Liver (tissue), 3 donors: ENCODE results near the gene SCG3.

ENCODE experiments used
- EGR1 ChIP-seq, 2 donors: IDR thresholded peaks; 2 replicates each; pipeline ENCODE4 v1.6.1; 2016 to 2018; ENCODE audit warnings: antibody characterized with exemption in 2 of 2, low read depth in 2 of 2
- FOXA1 ChIP-seq: IDR thresholded peaks from 2 replicates; pipeline ENCODE4 v1.6.1; 2016; ENCODE audit warnings: antibody characterized with exemption
- GABPA ChIP-seq, 2 donors: IDR thresholded peaks in 1 of 2; conservative IDR thresholded peaks in 1 of 2; 2 replicates each; pipeline ENCODE4 v1.6.1; 2016; ENCODE audit warnings: antibody characterized with exemption in 2 of 2, mild to moderate bottlenecking in 1 of 2, moderate library complexity in 1 of 2
- HNF4G ChIP-seq: IDR thresholded peaks from 2 replicates; pipeline ENCODE4 v1.6.1; 2016; ENCODE audit warnings: antibody characterized with exemption
- JUND ChIP-seq, 2 donors: IDR thresholded peaks; 2 replicates each; pipeline ENCODE4 v1.6.1; 2016; ENCODE audit warnings: antibody characterized with exemption in 2 of 2
- RAD21 ChIP-seq, 2 donors: IDR thresholded peaks; 2 replicates each; pipeline ENCODE4 v1.6.1; 2016; ENCODE audit warnings: antibody characterized with exemption in 2 of 2, mild to moderate bottlenecking in 2 of 2
- SP1 ChIP-seq: IDR thresholded peaks from 2 replicates; pipeline ENCODE4 v1.6.1; 2018; ENCODE audit warnings: antibody characterized with exemption, mild to moderate bottlenecking
- TAF1 ChIP-seq: conservative IDR thresholded peaks from 2 replicates; pipeline ENCODE4 v1.6.1; 2016; ENCODE audit warnings: antibody characterized with exemption, mild to moderate bottlenecking
- YY1 ChIP-seq: IDR thresholded peaks from 2 replicates; pipeline ENCODE4 v1.6.1; 2016; ENCODE audit warnings: antibody characterized with exemption, mild to moderate bottlenecking
- TF ChIP-seq, protein P1 (sequence below): fragments of 150-350 bp; IDR thresholded peaks from 2 replicates; pipeline ENCODE4 v1.5.1; 2017; ENCODE audit warnings: improper control_type of control experiment, low read depth, low read length; ENCODE audit not compliant: missing input control
- TF ChIP-seq, protein P2 (sequence below): IDR thresholded peaks from 2 replicates; pipeline ENCODE4 v1.6.1; 2016; ENCODE audit warnings: antibody characterized with exemption
- TF ChIP-seq, protein P3 (sequence below): IDR thresholded peaks from 2 replicates; pipeline ENCODE4 v1.6.1; 2016; ENCODE audit warnings: antibody characterized with exemption, mild to moderate bottlenecking
- TF ChIP-seq, protein P4 (sequence below): IDR thresholded peaks from 2 replicates; pipeline ENCODE4 v1.6.1; 2016; ENCODE audit warnings: antibody characterized with exemption
- donor health status: healthy.
- donor health status: healthy.

DNA sequence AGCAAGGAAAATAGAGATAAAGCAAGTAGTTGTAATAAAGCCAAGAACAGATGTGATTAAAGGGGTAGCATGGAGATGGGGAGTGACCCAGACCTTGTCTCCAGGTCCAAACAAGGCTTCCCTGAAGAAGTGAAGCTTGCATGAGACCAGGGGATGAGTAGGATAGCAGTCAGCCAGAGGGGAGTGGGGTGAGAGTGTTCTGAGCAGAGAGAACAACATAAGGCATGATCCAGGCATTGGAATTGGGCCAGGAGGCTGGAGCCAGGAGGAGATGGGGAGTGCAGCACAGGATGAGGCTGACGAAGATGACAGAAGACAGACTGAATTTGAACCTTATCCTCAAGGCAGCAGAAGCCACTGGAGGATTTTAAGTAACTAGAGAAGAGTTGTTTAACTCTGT is 77.3 kb downstream of the SCG3 start:
- TF ChIP-seq HNF4G (no peak), YY1 (no peak), EGR1 (IDR thresholded peaks at IDR 0.05; ENCODE audit: low read depth in 2 of 2) (no peak), FOXA1 (no peak), TAF1 (no peak), SP1 (no peak), JUND (IDR thresholded peaks at IDR 0.05) (no peak), RAD21 (IDR thresholded peaks at IDR 0.05) (no peak), GABPA (IDR thresholded peaks at IDR 0.05 in 1 of 2, conservative IDR thresholded peaks at IDR 0.05 in 1 of 2) (no peak)
- TF ChIP-seq, protein P1, sequence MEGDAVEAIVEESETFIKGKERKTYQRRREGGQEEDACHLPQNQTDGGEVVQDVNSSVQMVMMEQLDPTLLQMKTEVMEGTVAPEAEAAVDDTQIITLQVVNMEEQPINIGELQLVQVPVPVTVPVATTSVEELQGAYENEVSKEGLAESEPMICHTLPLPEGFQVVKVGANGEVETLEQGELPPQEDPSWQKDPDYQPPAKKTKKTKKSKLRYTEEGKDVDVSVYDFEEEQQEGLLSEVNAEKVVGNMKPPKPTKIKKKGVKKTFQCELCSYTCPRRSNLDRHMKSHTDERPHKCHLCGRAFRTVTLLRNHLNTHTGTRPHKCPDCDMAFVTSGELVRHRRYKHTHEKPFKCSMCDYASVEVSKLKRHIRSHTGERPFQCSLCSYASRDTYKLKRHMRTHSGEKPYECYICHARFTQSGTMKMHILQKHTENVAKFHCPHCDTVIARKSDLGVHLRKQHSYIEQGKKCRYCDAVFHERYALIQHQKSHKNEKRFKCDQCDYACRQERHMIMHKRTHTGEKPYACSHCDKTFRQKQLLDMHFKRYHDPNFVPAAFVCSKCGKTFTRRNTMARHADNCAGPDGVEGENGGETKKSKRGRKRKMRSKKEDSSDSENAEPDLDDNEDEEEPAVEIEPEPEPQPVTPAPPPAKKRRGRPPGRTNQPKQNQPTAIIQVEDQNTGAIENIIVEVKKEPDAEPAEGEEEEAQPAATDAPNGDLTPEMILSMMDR = no peak
- TF ChIP-seq, protein P2, sequence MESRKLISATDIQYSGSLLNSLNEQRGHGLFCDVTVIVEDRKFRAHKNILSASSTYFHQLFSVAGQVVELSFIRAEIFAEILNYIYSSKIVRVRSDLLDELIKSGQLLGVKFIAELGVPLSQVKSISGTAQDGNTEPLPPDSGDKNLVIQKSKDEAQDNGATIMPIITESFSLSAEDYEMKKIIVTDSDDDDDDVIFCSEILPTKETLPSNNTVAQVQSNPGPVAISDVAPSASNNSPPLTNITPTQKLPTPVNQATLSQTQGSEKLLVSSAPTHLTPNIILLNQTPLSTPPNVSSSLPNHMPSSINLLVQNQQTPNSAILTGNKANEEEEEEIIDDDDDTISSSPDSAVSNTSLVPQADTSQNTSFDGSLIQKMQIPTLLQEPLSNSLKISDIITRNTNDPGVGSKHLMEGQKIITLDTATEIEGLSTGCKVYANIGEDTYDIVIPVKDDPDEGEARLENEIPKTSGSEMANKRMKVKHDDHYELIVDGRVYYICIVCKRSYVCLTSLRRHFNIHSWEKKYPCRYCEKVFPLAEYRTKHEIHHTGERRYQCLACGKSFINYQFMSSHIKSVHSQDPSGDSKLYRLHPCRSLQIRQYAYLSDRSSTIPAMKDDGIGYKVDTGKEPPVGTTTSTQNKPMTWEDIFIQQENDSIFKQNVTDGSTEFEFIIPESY = no peak
- TF ChIP-seq, protein P3, sequence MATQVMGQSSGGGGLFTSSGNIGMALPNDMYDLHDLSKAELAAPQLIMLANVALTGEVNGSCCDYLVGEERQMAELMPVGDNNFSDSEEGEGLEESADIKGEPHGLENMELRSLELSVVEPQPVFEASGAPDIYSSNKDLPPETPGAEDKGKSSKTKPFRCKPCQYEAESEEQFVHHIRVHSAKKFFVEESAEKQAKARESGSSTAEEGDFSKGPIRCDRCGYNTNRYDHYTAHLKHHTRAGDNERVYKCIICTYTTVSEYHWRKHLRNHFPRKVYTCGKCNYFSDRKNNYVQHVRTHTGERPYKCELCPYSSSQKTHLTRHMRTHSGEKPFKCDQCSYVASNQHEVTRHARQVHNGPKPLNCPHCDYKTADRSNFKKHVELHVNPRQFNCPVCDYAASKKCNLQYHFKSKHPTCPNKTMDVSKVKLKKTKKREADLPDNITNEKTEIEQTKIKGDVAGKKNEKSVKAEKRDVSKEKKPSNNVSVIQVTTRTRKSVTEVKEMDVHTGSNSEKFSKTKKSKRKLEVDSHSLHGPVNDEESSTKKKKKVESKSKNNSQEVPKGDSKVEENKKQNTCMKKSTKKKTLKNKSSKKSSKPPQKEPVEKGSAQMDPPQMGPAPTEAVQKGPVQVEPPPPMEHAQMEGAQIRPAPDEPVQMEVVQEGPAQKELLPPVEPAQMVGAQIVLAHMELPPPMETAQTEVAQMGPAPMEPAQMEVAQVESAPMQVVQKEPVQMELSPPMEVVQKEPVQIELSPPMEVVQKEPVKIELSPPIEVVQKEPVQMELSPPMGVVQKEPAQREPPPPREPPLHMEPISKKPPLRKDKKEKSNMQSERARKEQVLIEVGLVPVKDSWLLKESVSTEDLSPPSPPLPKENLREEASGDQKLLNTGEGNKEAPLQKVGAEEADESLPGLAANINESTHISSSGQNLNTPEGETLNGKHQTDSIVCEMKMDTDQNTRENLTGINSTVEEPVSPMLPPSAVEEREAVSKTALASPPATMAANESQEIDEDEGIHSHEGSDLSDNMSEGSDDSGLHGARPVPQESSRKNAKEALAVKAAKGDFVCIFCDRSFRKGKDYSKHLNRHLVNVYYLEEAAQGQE = no peak
- TF ChIP-seq, protein P4, sequence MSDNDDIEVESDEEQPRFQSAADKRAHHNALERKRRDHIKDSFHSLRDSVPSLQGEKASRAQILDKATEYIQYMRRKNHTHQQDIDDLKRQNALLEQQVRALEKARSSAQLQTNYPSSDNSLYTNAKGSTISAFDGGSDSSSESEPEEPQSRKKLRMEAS = no peak
